ENCODE measurements around the gene AGO3. TPM values are rescaled to one million over a fixed set of nuclear protein-coding genes. Genes with fewer than 3 reads are reported as not detected.

The AGO3 gene
- total and polyA plus RNA-seq, 8 donors, result 1.9 to 33.8 (median 12.4) TPM

GRCh38 chr1:35914717-35915116, 16.2 kb upstream of the AGO3 start:
- intact Hi-C loops (cut with DNase I; ENCODE audit: low total_unique reads), result no loop called here
- H3K27ac ChIP-seq, result no peak overlapping the region
- no peak overlapping the region for H3K4me3 ChIP-seq
- no peaks in the 10 kb centered on the region for H3K9me3 ChIP-seq
- DNase-seq, result no peak
- TF ChIP-seq POLR2A (IDR thresholded peaks at IDR 0.05) (no peak), EP300 (IDR thresholded peaks at IDR 0.05) (no peak), POLR2AphosphoS5 (IDR thresholded peaks at IDR 0.05) (no peak), CTCF (IDR thresholded peaks at IDR 0.05) (no peak)
- H3K27me3 ChIP-seq, result no peaks in the 10 kb centered on the region
- WGBS, 5 donors, result 91 to 100% (median 100%) methylated on average over 1 of the region's 1 CpG
- H3K4me1 ChIP-seq, result no peaks in the 10 kb centered on the region
- peaks cover 66 to 100% (median 100%) of the 10 kb centered on the region in 4 donors for H3K36me3 ChIP-seq

- no peak for DNase-seq
- Histone ChIP-seq H3K4me1 (no peaks in the 10 kb centered on the region), H3K4me3 (no peak overlapping the region), H3K36me3 (peaks cover 63 to 100% (median 100%) of the 10 kb centered on the region in 4 donors), H3K27me3 (no peaks in the 10 kb centered on the region), H3K27ac (no peak overlapping the region), H3K9me3 (no peaks in the 10 kb centered on the region)
- TF ChIP-seq POLR2A (IDR thresholded peaks at IDR 0.05) (no peak), POLR2AphosphoS5 (IDR thresholded peaks at IDR 0.05) (no peak)
- WGBS, 5 donors, result 57 to 70% (median 58%) methylated on average over 2 of the region's 2 CpGs
- intact Hi-C loops (cut with DNase I; ENCODE audit: low total_unique reads), result no loop called here
Observed at GRCh38 chr1:35915693-35916092, 15.2 kb upstream of the AGO3 start.

- Histone ChIP-seq H3K36me3 (peaks cover 12 to 39% (median 38%) of the 10 kb centered on the region in 4 donors), H3K4me1 (peaks cover 0 to 9% (median 0%) of the 10 kb centered on the region in 4 donors), H3K27me3 (no peaks in the 10 kb centered on the region), H3K27ac (no peak overlapping the region), H3K4me3 (no peak overlapping the region), H3K9me3 (no peaks in the 10 kb centered on the region)
- intact Hi-C loops (cut with DNase I; ENCODE audit: low total_unique reads), result no loop called here
- no peak for TF ChIP-seq POLR2AphosphoS5 (IDR thresholded peaks at IDR 0.05)
- no peak for TF ChIP-seq EP300 (IDR thresholded peaks at IDR 0.05)
- TF ChIP-seq POLR2A (IDR thresholded peaks at IDR 0.05), result no peak
- TF ChIP-seq CTCF (IDR thresholded peaks at IDR 0.05), result no peak
- no peak for DNase-seq
Observed at GRCh38 chr1:35923791-35924221, 7.1 kb upstream of the AGO3 start.

GRCh38 chr1:35924838-35925237, 6.1 kb upstream of the AGO3 start:
- H3K36me3 ChIP-seq, result peaks cover 1 to 29% (median 28%) of the 10 kb centered on the region in 4 donors
- no peak for DNase-seq
- H3K9me3 ChIP-seq, result no peaks in the 10 kb centered on the region
- intact Hi-C loops (cut with DNase I; ENCODE audit: low total_unique reads), result no loop called here
- H3K27me3 ChIP-seq, result no peaks in the 10 kb centered on the region
- TF ChIP-seq POLR2A (IDR thresholded peaks at IDR 0.05), result no peak
- TF ChIP-seq CTCF (IDR thresholded peaks at IDR 0.05), result no peak
- no peak for TF ChIP-seq POLR2AphosphoS5 (IDR thresholded peaks at IDR 0.05)
- no peak for TF ChIP-seq EP300 (IDR thresholded peaks at IDR 0.05)
- H3K4me3 ChIP-seq, result no peak overlapping the region
- no peak overlapping the region for H3K27ac ChIP-seq
- 80 to 93% (median 87%) methylated on average over 1 of the region's 1 CpG for WGBS, 5 donors
- H3K4me1 ChIP-seq, result peaks cover 0 to 19% (median 4%) of the 10 kb centered on the region in 4 donors

GRCh38 chr1:35925741-35926140, 5.2 kb upstream of the AGO3 start:
- intact Hi-C loops (cut with DNase I; ENCODE audit: low total_unique reads), result no loop called here

More at GRCh38 chr1:35925741-35926140, 5.2 kb upstream of the AGO3 start:
- Histone ChIP-seq H3K36me3 (peaks cover 0 to 20% (median 19%) of the 10 kb centered on the region in 4 donors), H3K4me1 (peaks cover 0 to 21% (median 8%) of the 10 kb centered on the region in 4 donors), H3K9me3 (no peaks in the 10 kb centered on the region), H3K27ac (no peak overlapping the region), H3K4me3 (no peak overlapping the region), H3K27me3 (no peaks in the 10 kb centered on the region)
- no peak for DNase-seq
- no peak for TF ChIP-seq POLR2A (IDR thresholded peaks at IDR 0.05)
- TF ChIP-seq CTCF (IDR thresholded peaks at IDR 0.05), result no peak
- TF ChIP-seq POLR2AphosphoS5 (IDR thresholded peaks at IDR 0.05), result no peak
- TF ChIP-seq EP300 (IDR thresholded peaks at IDR 0.05), result no peak
- 47 to 58% (median 47%) methylated on average over 4 of the region's 4 CpGs for WGBS, 5 donors
